Measurements from ENCODE around the gene SNCB.
"Not testable (repeated sequence)": the region's sequence is repeated elsewhere in the genome, so short reads cannot be mapped to it uniquely, and the experiment has no call there.

SNCB gene

DNA sequence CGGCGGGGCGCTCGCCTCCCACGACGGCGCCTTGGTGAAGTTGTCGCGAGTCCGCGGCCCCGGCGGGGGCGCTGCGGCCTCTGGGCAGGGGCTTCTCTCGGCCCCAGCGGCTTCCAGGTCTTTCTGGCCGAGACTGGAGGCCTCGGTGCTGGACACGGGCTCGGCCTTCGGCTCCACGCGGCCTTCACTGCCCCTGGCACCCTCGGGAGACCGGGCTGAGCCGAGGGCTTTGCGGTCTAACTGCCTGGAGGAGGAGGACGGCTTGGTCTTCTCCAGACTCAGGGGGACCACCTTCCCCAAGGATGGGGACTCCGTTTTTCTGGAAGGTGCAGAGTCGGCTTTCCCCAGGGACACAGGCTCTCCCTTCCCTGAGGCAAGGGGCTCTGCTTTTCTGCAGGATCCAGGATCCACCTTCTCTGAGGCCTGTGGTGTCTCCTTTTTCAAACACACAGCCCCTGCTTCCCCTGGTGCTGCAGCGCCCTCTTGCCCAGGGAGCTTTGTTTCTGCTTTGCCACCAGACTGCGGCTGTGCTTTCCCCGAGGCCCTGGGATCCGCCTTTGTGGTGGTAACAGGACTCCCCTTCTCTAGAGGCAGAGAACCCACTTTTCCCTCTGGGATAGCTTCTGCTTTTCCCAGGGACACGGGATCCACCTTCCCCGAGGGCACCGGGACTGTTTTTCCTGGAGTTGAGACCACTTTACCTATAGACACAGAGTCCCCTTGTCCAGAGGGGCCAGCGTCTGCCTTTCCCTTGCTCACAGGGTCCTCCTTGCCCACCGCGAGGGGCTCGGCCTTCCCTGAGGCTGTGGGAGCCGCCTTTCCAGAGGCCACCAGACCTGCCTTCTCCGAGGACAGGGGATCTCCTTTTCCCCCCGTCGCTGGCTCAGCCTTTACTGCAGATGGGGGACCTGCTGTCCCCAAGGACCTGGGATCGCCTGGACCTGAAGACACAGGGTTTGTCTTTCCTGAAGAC, 32.6 kb downstream of the SNCB start:
- TF ChIP-seq POLR2AphosphoS5 (IDR thresholded peaks at IDR 0.05; ENCODE audit: borderline replicate concordance, low read depth, low read length) = no peak
- TF ChIP-seq EZH2 (IDR thresholded peaks at IDR 0.05) = no peak
- TF ChIP-seq FOXP2 (optimal IDR thresholded peaks at IDR 0.05; ENCODE audit: control extremely low read depth, extremely low read length, insufficient read depth) = no peak
- no peak overlapping the region for H3K9ac ChIP-seq (ENCODE audit: insufficient read length)
- DNase-seq (ENCODE audit: low read depth, low spot score) = no peak
- no peaks in the 10 kb centered on the region for H3K9me3 ChIP-seq (ENCODE audit: low read depth, low read length)
- no peak overlapping the region for H3K4me3 ChIP-seq
- no peak overlapping the region for H3K27ac ChIP-seq
- H3K36me3 ChIP-seq (ENCODE audit: insufficient read depth, low read length) = no peaks in the 10 kb centered on the region

DNA sequence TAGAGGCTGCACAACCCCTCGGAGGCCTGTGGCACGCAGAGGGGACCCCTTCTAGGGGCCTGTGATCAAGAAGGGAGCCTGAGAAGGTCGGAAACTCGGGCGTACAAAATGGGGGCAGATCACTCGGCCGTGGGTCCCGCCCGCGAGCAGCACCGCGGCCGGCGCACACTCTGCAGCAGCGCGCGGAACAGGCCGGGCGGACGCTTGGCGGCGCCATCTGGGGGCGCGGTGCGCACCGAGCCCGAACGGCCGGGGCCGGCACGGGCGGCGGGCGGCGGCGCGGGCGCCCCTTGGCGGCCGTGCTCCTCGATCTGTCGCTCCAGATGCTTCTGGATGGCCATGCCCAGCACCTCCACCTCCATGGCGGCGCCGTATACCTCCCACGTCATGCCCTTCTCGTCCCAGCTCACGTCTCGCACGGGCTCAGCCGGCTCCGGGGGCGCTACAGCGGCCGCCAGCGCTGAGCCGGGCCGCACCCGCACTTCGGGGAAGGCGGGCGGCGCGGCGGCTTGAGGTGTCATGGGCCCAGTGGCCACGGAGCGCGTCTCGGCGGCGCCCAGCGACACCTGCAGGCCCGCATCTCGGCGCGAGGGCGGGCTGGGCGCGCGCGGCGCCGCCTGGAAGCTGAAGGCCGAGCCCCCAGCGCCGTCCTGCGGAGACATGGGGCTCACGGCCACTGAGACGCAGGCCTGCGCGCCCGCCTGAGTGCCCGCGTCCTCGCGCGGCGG, 33.5 kb downstream of the SNCB start:
- Histone ChIP-seq H3K4me3 (no peak overlapping the region), H3K36me3 (ENCODE audit: insufficient read depth, low read length) (no peaks in the 10 kb centered on the region), H3K27ac (no peak overlapping the region), H3K9ac (ENCODE audit: insufficient read length) (no peak overlapping the region), H3K9me3 (ENCODE audit: low read depth, low read length) (no peaks in the 10 kb centered on the region)
- TF ChIP-seq POLR2AphosphoS5 (IDR thresholded peaks at IDR 0.05; ENCODE audit: borderline replicate concordance, low read depth, low read length) = no peak
- TF ChIP-seq EZH2 (IDR thresholded peaks at IDR 0.05) = no peak
- DNase-seq (ENCODE audit: low read depth, low spot score) = no peak

DNA sequence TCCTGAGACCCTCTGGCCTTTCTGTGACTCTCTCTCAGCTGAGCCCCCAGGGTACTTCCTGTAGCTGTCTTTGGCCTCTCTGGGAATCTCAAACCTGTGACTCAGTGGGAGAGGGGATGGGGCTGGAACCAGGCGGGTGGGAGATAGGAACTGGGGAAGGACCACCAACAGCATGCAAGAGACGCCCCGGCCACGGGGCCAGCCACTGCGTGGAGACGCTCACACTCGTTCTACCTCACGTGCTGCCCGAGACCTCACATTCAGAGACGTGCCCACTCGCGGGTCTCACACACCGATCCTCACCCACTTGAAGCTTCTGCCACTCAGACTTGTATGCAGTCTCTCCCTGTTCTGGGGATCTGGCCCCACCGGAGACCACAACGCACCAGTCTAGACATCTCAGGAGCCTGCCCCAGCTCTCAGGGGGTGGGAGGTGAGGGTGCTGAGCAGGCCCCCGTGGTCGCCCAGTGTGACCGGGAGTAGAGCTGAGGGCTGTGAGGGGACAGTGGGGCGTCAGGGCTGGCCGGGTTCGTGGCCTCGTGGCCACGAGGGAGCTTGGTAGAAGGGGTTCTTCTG, 34.2 kb downstream of the SNCB start:
- H3K4me3 ChIP-seq = no peak overlapping the region
- no peaks in the 10 kb centered on the region for H3K9me3 ChIP-seq (ENCODE audit: low read depth, low read length)
- H3K27ac ChIP-seq = no peak overlapping the region
- no peak overlapping the region for H3K9ac ChIP-seq (ENCODE audit: insufficient read length)
- H3K36me3 ChIP-seq (ENCODE audit: insufficient read depth, low read length) = no peaks in the 10 kb centered on the region
- DNase-seq (ENCODE audit: low read depth, low spot score) = no peak
- TF ChIP-seq FOXP2 (optimal IDR thresholded peaks at IDR 0.05; ENCODE audit: control extremely low read depth, extremely low read length, insufficient read depth) (no peak), POLR2AphosphoS5 (IDR thresholded peaks at IDR 0.05; ENCODE audit: borderline replicate concordance, low read depth, low read length) (no peak), EZH2 (IDR thresholded peaks at IDR 0.05) (no peak)

DNA sequence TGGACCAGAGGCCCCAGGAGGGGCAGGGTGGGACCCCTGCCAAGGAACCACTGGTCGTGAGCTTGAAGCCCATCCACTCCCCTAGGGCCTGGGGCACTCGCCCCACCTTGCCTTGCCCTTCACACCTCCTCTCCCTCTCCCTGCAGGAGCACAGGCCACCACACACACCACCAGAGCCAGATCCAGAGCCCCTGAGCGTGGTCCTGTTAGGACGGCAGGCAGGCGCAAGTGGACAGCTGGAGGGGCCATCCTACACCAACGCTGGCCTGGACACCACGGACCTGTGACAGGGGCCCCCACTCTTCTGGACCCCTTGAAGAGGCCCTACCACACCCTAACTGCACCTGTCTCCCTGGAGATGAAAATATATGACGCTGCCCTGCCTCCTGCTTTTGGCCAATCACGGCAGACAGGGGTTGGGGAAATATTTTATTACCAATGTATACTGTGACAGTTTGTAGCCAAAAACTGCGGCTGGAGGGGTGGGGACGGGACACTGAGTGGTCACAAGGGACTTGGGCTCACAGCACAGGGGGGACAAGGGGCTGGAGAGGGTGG, 34.9 kb downstream of the SNCB start:
- Histone ChIP-seq H3K4me3 (no peak overlapping the region), H3K9ac (ENCODE audit: insufficient read length) (no peak overlapping the region), H3K9me3 (ENCODE audit: low read depth, low read length) (no peaks in the 10 kb centered on the region), H3K36me3 (ENCODE audit: insufficient read depth, low read length) (no peaks in the 10 kb centered on the region), H3K27ac (no peak overlapping the region)
- no peak for DNase-seq (ENCODE audit: low read depth, low spot score)
- TF ChIP-seq EZH2 (IDR thresholded peaks at IDR 0.05) (no peak), FOXP2 (optimal IDR thresholded peaks at IDR 0.05; ENCODE audit: control extremely low read depth, extremely low read length, insufficient read depth) (no peak), POLR2AphosphoS5 (IDR thresholded peaks at IDR 0.05; ENCODE audit: borderline replicate concordance, low read depth, low read length) (no peak)

DNA sequence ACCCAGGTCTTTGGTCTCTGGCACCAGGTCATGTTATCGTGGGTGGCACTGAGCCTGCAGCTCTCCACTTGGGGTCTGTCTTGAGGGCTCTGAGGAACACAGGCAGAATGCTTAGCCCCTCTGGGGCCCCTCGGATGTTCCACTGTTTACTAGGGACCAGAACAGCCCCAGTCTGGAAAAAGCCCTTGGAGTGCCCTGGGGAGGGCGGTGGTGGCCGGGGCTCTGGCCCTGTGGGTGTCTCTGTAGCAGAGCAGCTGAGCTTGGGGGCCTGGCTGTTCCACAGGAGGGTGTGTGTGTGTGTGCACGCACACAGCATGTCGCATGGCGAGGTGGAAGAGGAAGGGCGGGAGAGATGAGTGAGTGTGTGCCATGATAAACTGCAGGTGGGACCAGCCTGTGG, 35.8 kb downstream of the SNCB start:
- DNase-seq (ENCODE audit: low read depth, low spot score) = no peak
- Histone ChIP-seq H3K36me3 (ENCODE audit: insufficient read depth, low read length) (no peaks in the 10 kb centered on the region), H3K9me3 (ENCODE audit: low read depth, low read length) (no peaks in the 10 kb centered on the region), H3K4me3 (no peak overlapping the region), H3K9ac (ENCODE audit: insufficient read length) (no peak overlapping the region), H3K27ac (no peak overlapping the region)
- TF ChIP-seq FOXP2 (optimal IDR thresholded peaks at IDR 0.05; ENCODE audit: control extremely low read depth, extremely low read length, insufficient read depth) (no peak), EZH2 (IDR thresholded peaks at IDR 0.05) (no peak), POLR2AphosphoS5 (IDR thresholded peaks at IDR 0.05; ENCODE audit: borderline replicate concordance, low read depth, low read length) (no peak)

- H3K9ac ChIP-seq (ENCODE audit: insufficient read length) = no peak overlapping the region
- H3K27ac ChIP-seq = no peak overlapping the region
- TF ChIP-seq EZH2 (IDR thresholded peaks at IDR 0.05) (no peak), POLR2AphosphoS5 (IDR thresholded peaks at IDR 0.05; ENCODE audit: borderline replicate concordance, low read depth, low read length) (no peak), FOXP2 (optimal IDR thresholded peaks at IDR 0.05; ENCODE audit: control extremely low read depth, extremely low read length, insufficient read depth) (no peak)
- no peak for DNase-seq (ENCODE audit: low read depth, low spot score)
- H3K36me3 ChIP-seq (ENCODE audit: insufficient read depth, low read length) = no peaks in the 10 kb centered on the region
- H3K9me3 ChIP-seq (ENCODE audit: low read depth, low read length) = no peaks in the 10 kb centered on the region
- H3K4me3 ChIP-seq = no peak overlapping the region
Measured at GRCh38 chr5:176593273-176593869, 37.0 kb downstream of the SNCB start.

DNA sequence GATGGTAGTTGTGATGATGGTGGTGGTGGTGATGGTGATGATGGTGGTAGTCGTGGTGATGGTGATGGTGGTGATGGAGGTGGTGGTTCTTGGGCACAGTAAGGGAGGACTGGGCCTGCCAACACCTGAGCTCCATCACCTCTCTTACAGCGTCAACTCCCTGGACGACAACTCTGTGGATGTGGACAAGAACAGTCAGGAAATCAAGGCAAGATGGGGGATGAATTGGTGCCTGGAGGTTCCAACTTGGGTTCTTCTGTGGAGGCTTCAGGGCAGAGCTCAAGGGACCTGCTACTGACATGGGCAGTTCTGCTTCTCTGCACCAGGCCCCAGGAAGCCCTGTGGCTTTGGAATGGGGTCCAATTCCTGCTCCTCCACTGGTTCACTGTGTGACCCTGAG, 37.8 kb downstream of the SNCB start:
- no peak for DNase-seq (ENCODE audit: low read depth, low spot score)
- H3K9me3 ChIP-seq (ENCODE audit: low read depth, low read length) = no peaks in the 10 kb centered on the region
- TF ChIP-seq EZH2 (IDR thresholded peaks at IDR 0.05) = no peak
- no peak for TF ChIP-seq POLR2AphosphoS5 (IDR thresholded peaks at IDR 0.05; ENCODE audit: borderline replicate concordance, low read depth, low read length)
- no peak for TF ChIP-seq FOXP2 (optimal IDR thresholded peaks at IDR 0.05; ENCODE audit: control extremely low read depth, extremely low read length, insufficient read depth)
- H3K4me3 ChIP-seq = no peak overlapping the region
- H3K36me3 ChIP-seq (ENCODE audit: insufficient read depth, low read length) = no peaks in the 10 kb centered on the region
- no peak overlapping the region for H3K27ac ChIP-seq
- no peak overlapping the region for H3K9ac ChIP-seq (ENCODE audit: insufficient read length)

- H3K9ac ChIP-seq (ENCODE audit: insufficient read length); DNase-seq (ENCODE audit: low read depth, low spot score); H3K27ac ChIP-seq; H3K36me3 ChIP-seq (ENCODE audit: insufficient read depth, low read length); H3K4me3 ChIP-seq; H3K9me3 ChIP-seq (ENCODE audit: low read depth, low read length): not testable (repeated sequence)
Measured at GRCh38 chr5:176591667-176592066, 38.7 kb downstream of the SNCB start.

All from SK-N-MC (cell line).